Stimulated activated CD8-positive, alpha-beta memory T cell treated with anti-CD3 and anti-CD28 coated beads, Interleukin-12 subunit alpha, Interleukin-12 subunit beta, amount 100 ng/mL, for 24 hours (primary cell): ENCODE data around the gene GNAQ.
"Not testable (repeated sequence)": the region's sequence is repeated elsewhere in the genome, so short reads cannot be mapped to it uniquely, and the experiment has no call there.

Experiments used
- DNase-seq: peaks from one replicate; pipeline ENCODE4 v3.0.0-alpha.2; 2020; ENCODE audit errors: extremely low read depth

The GNAQ gene

DNA sequence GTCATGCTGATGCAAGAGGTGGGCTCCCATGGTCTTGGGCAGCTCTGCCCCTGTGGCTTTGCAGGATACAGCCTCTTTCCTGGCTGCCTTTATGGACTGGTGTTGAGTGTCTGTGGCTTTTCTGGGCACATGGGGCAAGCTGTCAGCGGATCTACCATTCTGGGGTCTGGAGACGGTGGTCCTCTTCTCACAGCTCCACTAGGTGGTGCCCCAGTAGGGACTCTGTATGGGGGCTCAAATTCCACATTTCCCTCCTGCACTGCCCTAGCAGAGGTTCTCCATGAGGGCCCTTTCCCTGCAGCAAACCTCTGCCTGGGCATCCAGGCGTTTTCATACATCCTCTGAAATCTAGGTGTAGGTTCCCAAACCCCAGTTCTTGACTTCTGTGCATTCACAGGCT is 340.9 kb downstream of the GNAQ start:
- DNase-seq, result not testable (repeated sequence)

DNA sequence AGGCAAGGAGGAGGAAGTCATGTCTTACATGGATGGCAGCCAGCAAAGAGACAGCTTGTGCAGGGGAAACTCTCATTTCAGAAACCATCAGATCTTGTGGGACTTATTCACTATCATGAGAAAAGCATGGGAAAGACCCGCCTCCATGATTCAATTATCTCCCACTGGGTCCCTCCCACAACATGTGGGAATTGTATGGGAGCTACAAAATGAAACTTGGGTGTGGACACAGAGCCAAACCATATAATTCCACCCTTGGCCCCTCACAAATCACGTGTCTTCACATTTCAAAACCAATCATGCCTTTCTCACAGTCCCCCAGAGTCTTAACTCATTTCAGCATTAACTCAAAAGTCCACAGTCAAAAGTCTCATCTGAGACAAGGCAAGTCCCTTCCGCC is 341.5 kb downstream of the GNAQ start:
- not testable (repeated sequence) for DNase-seq

DNA sequence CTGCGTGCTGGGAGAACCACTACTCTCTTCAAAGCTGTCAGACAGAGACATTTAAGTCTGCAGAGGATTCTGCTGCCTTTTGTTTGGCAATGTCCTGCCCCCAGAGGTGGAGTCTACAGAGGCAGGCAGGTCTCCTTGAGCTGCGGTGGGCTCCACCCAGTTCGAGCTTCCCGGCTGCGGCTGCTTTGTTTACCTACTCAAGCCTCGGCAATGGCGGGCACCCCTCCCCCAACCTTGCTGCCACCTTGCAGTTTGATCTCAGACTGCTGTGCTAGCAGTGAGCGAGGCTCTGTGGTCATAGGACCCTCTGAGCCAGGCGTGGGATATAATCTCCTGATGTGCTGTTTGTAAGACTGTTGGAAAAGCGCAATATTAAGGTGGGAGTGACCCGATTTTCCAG is 343.9 kb downstream of the GNAQ start:
- DNase-seq, result not testable (repeated sequence)

DNA sequence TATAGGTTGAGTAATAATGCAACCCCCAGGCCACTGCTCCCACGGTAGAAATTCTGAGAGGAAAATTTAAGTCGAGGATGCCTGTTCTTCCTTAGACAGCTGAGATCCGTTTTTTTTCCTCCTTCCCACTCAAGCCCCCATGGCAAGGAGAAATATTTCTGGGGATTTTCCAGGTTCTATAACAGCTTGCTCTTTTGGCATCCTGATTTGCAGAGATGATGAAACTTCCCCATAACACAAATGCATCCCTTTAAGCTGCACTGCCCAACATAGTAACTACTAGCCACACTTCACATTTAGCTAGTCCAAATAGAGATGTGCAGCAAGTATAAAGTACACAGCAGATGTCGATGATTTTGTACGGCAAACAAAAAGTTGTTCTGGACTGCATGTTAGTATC is 351.0 kb downstream of the GNAQ start:
- no peak for DNase-seq

DNA sequence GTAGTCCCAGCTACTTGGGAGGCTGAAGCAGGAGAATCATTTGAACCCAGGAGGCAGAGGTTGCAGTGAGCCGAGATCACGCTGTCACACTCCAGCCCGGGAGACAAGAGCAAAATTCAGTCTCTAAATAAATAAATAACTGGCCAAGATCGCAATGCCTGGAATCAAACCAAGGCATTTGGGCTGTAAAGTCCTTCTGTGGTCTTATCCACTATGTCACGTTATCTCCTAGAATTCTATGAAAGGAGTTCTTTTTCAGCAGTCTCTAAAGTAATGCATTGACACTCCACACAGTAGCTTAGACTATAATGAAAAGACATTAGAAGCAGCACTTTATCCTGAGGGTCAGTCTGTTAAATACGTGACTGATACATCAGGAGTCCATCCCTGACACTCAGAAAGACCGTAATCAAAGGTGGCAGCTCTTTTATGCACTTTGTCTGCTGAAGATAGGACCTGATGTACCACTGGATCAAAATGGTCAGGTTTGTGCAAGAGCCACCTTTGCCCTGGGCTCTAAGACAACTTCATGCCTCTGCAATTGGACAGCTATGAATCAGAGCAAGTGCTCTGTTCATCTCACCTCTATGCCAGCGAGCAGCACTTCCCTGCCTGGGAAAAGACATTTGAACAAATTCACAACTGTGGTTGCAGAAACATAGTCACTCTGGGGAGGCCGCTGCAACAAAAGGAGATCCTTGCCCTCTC is 351.8 kb downstream of the GNAQ start:
- DNase-seq, result no peak

DNA sequence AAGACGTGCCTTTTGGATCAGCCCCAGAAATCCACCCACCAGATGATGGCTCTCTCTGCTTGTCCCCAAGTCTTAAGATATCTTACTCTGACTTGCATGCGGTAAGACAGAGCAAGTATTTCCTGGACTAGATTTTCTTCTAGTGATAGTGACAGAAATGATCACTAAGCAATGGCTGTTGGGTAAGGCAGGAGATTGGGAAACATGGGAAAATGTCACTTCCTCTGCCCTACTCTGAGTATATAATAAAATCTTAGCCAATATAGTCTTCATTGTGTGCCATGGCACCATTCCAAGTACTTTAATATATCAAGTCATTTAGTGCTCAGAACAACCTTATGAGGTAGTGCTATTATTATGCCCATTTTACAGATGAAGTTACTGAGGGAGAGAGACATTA is 352.5 kb downstream of the GNAQ start:
- no peak for DNase-seq

DNA sequence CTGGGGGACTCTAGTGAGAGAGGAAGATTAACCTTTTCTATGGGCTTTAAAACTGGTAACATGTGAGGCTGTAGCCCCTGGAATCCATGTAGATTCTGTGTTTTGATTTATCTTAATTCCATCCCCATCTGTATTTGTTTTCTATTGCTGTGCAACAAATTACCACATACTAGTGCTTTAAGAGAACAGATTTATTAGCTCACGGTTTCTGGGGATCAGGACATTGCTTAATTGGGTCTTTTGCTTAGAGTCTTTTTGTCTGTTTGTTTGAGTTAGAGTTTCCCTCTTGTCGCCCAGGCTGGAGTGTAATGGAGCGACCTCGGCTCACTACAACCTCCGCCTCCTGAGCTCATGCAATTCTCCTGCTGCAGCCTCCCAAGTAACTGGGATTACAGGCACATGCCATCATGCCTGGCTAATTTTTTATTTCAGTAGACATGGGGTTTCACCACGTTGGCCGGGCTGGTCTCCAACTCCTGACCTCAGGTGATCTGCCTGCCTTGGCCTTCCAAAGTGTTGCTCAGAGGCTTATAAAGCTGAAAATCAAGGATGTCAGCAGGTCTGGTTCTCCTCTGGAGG is 353.6 kb downstream of the GNAQ start:
- no peak for DNase-seq

DNA sequence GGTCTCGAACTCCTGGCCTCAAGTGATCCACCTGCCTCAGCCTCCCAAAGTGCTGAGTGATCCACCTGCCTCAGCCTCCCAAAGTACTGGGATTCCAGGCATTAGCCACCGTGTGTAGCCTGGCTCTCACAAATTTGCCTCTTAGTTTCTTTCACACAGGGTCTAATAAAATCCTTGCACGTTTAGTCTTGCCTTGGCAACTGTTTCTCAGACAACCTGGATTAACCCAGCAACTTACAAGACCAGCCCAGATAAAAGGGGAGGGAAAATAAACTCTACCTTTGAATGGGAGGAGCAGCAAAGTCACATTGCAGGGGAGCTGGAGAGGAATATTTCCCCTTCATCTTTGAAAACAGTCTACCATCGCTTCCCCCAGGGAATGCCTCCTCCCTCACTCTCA is 354.2 kb downstream of the GNAQ start:
- no peak for DNase-seq

DNA sequence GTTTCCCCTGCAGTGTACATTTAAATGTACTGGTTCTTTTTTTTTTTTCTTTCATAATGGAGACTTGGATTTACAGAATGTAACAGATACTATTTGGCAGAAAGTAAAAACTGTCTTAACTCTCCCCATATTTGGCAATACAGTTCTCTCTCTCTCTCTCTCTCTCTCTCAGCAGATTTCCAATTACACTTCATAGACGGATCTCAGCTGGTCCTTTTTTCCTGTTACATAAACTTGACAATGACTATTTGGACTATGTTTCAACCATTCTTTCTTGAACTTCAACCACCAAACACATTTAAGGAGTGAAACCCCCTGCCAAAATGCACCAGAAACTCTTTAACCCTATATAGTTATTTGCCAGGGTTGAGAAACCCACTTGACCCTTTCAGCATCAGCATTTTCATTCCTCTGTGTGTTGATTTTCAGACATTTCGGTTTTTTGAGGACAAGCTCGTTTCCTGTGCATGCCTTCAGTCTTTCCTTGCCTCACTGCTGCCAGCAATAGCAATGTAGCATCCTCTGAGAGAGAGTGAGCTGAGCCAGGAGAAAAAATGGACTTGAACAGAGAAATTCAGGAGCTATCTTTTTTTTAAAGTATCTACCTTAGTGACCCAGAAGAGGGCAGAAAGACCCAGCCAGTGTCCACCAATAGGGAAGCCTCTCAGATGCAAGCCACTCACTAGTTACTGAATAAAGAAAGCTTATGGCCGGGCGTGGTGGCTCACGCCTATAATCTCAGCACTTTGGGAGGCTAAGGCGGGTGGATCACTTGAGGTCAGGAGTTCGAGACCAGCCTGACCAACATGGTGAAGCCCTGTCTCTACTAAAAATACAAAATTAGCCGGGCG is 357.4 kb downstream of the GNAQ start:
- no peak for DNase-seq

DNA sequence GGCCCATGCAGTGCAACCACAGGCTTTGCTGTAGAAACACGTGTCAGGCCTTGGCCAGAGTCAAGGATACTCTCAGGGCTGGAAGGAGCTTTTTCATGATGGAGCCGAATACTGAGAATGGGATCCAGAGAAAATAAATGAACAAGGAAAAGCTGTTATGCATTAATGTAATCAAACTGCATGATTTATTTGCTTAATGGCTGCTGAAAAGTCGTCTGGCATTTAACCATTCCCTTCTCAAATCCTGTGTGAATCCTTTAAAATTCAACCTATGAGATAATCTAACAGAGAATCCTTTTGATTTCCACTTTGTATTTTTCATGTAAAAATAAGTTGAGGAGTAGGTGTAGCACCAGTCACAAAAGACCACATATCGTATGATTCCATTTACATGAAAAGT is 359.4 kb downstream of the GNAQ start:
- DNase-seq, result no peak

DNA sequence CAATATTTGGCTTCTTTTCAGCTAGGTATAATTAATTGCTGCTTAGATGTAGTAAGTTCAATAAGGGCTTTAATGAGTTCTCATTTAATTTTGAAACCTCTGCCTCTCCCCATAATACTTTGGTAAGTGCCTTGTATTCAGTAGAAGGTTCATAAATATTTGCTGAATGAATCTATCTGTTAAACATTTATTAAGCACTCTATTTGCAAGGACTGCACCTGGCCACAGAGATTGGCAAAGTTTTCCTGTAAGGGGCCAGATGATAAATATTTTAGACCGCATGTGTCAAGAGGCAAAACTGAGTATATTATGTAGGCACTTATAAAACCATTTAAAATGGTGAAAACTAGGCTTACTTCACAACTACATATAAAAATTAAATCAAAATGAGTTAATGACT is 364.5 kb downstream of the GNAQ start:
- DNase-seq, result no peak
